NCI-H1092 (cell line): ENCODE data around the gene PID1.

ENCODE experiments used
- DNase-seq: peaks from one replicate; lab custom pipeline; 2025; lab: John Stamatoyannopoulos, UW

PID1 gene

DNA sequence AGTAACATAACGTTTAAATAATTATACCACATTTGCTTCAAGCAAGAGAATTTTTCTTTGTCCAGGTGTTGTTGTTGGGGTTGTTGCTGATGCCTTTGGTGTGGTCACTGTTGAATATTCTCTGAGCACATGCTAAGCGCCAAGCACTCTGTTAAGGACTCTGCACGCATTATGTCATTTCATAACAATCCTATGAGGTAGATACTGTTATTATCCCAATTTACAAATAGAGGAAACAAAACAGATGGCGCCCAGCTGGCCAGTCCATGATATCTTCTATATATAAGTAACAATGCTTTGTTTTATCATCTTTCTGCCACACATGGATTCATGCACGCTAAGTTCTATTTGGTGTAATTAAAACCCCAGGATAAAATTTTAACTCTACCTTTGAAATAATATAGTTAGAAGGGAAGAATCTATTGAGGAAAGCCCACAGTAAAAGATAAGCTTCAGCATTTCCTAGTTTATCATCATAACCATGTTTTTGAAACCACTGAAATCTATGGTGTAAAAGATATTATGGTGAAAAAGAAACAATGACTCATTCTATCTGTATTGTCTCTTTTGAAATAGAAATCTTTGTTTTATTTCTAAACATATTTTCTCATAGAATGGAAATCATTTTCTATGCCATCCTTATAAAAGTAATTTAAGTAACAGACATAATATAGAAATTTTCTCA lies 199.7 kb downstream of the PID1 start:
- DNase-seq: no peak

DNA sequence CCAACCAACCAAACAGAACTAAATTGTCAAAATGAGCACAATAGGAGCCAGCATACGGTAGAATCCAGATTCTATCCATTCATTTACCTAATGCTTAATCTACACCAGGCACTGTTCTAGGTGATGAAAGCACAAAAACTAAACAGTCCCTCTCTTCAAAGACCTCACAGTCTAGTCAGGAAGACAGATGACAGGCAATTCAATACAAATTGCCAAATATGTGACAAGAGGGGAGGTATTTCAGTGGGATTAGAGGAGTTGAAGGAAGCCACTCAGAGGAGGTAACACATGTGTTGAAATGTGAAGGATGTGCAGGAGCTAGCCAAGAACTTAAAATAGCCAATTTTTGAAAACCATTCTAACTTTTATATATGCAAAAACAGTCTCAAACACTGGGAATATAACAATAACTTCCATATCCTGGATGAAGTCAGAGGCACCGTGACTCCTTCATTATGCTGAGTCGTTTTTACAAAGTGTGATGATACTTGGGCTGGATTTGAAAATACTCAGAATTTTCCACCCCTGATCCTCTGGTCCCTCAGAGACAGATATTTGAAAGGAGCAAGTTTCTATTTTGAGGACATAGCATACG lies 204.9 kb downstream of the PID1 start:
- DNase-seq: no peak

- no peak for DNase-seq
Measured at GRCh38 chr2:229064749-229065148, 206.3 kb downstream of the PID1 start.

DNA sequence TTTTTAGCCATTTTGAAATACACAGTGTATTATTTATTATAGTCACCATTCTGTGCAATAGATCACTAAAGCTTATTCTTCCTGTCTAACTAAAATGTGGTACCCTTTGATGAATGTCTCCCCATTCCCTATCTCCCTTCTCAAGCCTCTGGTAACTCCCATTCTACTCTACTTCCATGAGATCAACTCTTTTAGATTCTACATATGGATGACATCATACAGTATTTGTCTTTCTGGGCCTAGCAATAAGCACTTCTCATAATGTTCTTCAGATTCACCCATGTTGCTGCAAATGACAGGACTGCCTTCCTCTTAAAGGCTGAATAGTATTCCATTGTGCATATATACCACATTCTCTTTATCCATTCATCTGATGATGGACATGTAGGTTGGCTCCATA lies 210.9 kb downstream of the PID1 start:
- no peak for DNase-seq

DNA sequence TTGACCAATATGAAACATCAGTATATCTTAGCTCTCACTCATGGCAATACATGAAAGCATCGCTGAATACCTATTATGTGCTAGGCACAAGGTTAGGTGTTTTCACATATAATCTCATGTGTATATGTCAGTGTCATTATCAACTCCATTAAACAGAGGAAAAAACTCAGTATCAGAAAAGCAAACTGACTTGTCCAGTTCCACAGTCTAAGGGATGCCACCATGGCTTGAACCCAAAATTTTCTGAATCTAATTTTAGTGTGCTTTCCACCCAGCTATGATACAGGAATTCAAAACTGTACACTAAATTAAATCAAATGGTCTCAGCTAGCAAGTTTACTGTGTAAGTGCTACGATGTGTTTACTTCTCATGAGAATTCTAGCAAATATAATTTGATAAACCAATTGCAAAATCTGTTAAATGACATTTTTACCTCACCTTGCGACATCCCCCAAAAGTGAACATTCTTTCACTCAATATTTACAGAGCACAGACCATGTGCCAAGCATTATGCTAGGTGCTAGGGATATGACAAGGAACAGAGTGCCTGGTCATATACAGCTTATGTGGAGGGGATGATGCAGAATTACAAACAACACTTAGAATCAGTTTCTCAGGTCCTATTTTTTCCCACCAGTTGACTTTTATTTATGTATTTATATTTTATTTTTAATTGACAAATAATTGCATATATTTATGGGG lies 211.6 kb downstream of the PID1 start:
- no peak for DNase-seq

- no peak for DNase-seq
Measured at GRCh38 chr2:229057976-229058553, 213.0 kb downstream of the PID1 start.

DNA sequence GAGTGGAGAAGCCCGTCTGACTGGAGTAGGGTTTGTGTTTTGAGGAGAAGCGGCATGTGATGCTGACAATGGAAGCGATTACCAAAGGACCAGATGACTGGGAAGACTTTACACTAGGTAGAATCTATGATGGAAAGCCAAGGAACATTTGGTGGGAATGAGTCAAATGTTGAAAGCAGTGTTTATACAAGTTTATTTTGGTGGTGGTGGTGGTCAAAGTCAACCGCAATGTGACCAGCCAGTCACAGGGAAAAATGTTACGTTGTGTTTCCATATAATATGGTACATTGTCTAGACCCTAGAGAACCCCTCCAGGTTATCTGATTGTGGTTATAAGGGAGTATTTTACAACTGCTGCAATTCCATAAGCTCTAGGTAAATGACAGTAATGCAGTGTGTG lies 216.8 kb downstream of the PID1 start:
- DNase-seq: no peak

GRCh38 chr2:229051798-229052197 lies 219.3 kb downstream of the PID1 start:
- no peak for DNase-seq

GRCh38 chr2:229050133-229050532 lies 221.0 kb downstream of the PID1 start:
- no peak for DNase-seq

- DNase-seq: no peak
Measured at GRCh38 chr2:229048134-229048533, 223.0 kb downstream of the PID1 start.

DNA sequence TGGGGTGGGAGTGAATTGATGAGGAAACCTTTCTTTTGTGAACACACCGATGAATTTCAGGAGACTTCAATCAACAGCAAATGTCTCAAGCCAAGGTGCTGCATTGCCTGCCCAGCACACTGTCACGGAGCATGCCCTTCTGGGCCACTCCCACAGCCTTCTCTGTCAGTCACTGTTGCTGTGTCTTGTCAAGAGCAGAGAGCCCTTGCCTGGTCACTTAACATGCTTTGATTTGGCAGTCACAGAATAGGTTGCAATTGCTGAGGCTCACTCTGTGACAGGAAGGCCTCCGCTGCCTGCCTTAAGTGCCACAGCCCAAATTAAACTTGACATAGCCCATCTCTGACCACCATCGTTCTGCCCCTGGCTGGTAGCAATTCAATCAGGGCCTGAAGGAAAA lies 225.4 kb downstream of the PID1 start:
- DNase-seq: no peak

DNA sequence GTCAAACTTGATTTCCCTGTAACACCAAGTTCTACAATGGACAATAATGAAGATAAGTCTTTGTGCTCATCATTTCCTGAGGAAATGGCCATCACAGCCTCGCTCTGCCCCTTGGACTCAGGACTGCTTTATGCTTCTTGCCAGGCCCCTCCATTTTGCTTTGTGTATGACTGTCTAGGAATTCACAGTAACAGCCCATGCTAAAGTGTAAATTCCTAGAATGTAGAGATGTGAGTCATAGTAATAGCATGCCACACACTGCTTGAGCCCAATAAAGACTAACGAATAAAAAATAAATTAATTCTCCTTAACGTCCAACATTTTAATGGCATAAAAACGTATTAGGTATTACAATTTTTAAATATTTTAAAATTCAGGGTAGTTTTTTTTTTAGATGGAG lies 226.5 kb downstream of the PID1 start:
- DNase-seq: no peak

- no peak for DNase-seq
Measured at GRCh38 chr2:229043681-229044080, 227.4 kb downstream of the PID1 start.

- no peak for DNase-seq
Measured at GRCh38 chr2:229042349-229042748, 228.7 kb downstream of the PID1 start.

- no peak for DNase-seq
Measured at GRCh38 chr2:229041691-229042090, 229.4 kb downstream of the PID1 start.

GRCh38 chr2:229037621-229038020 lies 233.5 kb downstream of the PID1 start:
- no peak for DNase-seq

GRCh38 chr2:229033816-229034215 lies 237.3 kb downstream of the PID1 start:
- DNase-seq: no peak

GRCh38 chr2:229032608-229033234 lies 238.4 kb downstream of the PID1 start:
- no peak for DNase-seq

DNA sequence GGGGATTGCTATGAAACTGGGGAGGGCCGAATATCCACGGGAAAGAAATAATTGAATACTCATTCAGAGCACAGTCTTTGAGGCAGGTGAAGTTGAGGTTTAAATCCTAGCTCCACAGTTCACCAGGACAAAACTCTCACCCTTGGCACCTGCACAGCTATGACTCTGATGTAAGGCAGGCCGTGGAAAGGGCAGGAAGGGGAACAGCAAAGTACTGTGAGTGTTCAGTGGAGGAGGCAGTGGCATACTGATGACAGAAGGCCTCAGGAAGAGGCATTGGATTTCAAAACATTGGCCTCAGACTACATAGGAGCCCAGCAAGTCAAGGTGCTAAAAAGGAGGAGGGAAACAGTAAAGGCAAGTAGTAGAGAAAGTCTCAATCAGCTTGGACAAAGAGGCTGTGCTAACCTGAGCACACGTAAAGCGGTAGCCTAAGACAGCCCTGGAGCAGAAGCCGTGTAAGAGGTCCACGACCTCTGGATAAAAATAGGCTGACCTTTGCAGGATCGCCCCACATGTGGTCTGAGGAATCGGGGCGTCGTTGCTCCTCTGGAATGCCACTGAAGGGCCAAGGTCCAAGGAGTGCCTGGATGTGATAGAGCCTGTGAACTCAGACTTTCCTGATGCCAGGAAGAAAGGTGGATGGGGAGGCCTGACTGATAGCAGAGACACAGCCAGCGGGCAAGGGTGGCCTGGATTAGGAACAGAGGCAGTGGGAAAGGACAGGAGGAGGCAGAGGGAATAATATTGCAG lies 243.6 kb downstream of the PID1 start:
- no peak for DNase-seq

DNA sequence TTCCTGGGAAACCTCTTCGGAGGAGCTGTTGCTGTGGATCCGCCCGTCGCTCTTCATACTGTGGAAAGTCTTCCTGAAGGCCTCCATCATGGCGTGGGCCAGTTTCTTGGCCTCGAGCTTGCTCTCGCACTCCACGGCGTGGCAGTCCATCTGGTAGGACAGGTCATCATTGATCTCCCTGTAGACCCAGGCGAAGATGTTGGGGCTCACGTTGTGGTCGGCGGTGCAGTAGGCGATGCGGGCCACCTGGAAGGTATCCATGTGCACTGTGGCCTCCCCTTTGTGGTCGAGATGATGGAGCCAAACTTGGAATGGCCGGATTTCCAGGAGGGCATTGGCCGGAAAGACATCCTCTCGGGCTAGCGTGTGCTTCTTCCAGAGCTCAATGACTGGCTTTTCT lies 245.4 kb downstream of the PID1 start:
- no peak for DNase-seq

DNA sequence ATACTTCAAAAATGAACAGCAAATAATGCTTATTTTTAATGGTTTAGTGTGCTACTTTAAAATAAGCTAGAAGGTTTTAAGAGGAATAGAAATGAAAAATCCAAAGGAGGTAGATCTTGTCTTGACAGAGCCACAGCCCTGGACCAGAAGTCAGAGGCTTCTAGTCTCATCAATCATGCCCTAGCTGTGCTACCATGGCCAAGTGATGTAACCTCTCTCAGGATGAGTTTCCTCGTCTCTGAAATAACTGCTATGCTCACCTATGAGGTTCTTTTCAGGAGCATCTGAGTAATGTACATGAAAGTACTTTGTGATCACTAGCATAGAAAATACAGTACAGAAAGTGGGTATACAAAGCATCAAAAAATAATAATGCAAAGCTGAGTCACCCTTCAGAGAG lies 248.4 kb downstream of the PID1 start:
- no peak for DNase-seq

DNA sequence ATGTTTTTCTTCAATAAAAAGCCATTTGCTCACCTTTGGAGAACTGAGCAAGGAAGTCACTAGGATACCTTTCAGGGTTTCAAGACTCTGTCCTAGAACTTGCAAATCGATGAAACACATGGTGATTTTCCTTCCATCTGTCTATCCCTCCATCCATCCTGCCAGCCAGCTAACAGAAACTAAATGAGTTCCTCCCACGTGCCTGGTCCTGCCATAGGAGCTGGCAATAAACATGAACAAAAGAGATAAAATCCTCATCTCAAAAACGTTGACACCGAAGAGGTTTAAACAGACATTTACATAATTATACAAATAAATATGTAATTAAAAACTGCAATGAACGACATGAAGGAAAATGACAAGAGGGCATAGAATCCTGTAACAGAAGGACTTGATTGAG lies 249.0 kb downstream of the PID1 start:
- DNase-seq: no peak
